Thyroid gland (tissue), 4 donors: ENCODE measurements around the gene CST3.

ENCODE experiments used
- CTCF ChIP-seq, 6 experiments: fragments of 200-600 bp in 3 of 6; fragments of 450-650 bp in 3 of 6; sonication (generic) in 3 of 6; IDR thresholded peaks; one replicate each; pipeline ENCODE4 v1.5.1; 2016 to 2019; ENCODE audit warnings: antibody characterized with exemption in 6 of 6, mild to moderate bottlenecking in 2 of 6, inconsistent platforms in 1 of 6, moderate library complexity in 1 of 6
- POLR2A ChIP-seq, 2 donors: fragments of 450-650 bp; IDR thresholded peaks; one replicate each; pipeline ENCODE4 v1.6.1; 2017; ENCODE audit warnings: antibody characterized with exemption in 2 of 2, mild to moderate bottlenecking in 2 of 2, moderate library complexity in 1 of 2

- no peak for TF ChIP-seq CTCF (IDR thresholded peaks at IDR 0.05)
- no peak for TF ChIP-seq POLR2A (IDR thresholded peaks at IDR 0.05)
Observed at GRCh38 chr20:23636182-23636907, 1.4 kb downstream of the CST3 start.
